ENCODE data around the gene PRR35.
A peak's percentile ranks its signal among the peaks of the same experiment; 100 is the strongest.

The PRR35 gene

DNA sequence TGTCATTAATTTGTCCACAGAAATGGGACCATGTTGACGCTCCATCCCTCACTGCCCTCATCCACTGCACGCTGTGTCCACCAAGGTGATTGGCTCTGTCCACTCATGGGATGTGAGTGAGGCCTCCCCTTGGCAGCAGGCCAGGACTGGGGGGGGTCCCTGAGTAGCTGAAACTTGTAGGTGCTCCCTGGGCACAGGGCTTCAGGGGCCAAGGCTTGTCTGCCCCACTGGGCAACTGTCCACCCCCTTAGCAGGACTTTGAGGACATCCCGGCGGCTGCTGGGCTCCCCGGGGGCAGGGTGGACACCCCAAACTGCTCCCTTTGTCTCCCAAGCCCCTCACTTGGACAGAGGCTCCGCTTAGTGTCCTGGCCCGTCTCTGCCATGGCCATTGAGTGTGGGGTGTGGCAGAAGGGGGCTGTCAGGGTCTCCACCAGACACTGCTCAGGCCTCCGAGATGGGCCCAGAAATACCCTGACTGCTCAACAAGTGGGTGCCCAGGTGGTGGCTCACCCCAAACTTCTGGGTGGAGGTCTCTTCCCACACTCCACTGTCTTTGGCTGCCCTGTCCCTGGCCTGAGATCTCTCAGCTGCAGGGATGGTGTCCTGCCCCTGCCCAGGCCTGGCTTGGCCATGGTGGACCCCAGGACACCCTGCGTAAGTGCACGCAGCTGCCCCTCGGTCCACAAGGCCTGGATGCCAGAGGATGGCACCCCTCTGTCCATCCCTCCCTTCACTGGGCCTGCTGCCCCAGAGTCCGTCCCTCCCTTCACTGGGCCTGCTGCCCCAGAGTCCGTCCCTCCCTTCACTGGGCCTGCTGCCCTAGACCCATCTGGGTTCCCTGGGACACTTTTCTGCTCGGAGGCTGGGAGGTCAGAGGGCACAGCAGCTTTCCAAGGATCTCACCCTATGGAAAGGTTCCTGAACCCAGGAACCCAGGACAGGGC, 26.7 kb downstream of the PRR35 start:
- TF ChIP-seq SIN3A (IDR thresholded peaks at IDR 0.05; ENCODE audit: borderline replicate concordance, insufficient read depth, low read length) (no peak), FOXP2 (optimal IDR thresholded peaks at IDR 0.05; ENCODE audit: borderline replicate concordance, extremely low read depth, extremely low read length, insufficient read depth) (no peak), TAF1 (IDR thresholded peaks at IDR 0.05; ENCODE audit: borderline replicate concordance, insufficient read depth, low read length) (no peak), POLR2AphosphoS5 (IDR thresholded peaks at IDR 0.05; ENCODE audit: low read depth, low read length) (no peak), REST (IDR thresholded peaks at IDR 0.05; ENCODE audit: insufficient read depth in 1 of 2, low read depth in 2 of 2, low read length in 2 of 2) (no peak)

GRCh38 chr16:588639-588888, 28.4 kb downstream of the PRR35 start:
- TF ChIP-seq POLR2AphosphoS5 (IDR thresholded peaks at IDR 0.05; ENCODE audit: low read depth, low read length) (no peak), REST (IDR thresholded peaks at IDR 0.05; ENCODE audit: insufficient read depth in 1 of 2, low read depth in 2 of 2, low read length in 2 of 2) (no peak), SIN3A (IDR thresholded peaks at IDR 0.05; ENCODE audit: borderline replicate concordance, insufficient read depth, low read length) (no peak)

DNA sequence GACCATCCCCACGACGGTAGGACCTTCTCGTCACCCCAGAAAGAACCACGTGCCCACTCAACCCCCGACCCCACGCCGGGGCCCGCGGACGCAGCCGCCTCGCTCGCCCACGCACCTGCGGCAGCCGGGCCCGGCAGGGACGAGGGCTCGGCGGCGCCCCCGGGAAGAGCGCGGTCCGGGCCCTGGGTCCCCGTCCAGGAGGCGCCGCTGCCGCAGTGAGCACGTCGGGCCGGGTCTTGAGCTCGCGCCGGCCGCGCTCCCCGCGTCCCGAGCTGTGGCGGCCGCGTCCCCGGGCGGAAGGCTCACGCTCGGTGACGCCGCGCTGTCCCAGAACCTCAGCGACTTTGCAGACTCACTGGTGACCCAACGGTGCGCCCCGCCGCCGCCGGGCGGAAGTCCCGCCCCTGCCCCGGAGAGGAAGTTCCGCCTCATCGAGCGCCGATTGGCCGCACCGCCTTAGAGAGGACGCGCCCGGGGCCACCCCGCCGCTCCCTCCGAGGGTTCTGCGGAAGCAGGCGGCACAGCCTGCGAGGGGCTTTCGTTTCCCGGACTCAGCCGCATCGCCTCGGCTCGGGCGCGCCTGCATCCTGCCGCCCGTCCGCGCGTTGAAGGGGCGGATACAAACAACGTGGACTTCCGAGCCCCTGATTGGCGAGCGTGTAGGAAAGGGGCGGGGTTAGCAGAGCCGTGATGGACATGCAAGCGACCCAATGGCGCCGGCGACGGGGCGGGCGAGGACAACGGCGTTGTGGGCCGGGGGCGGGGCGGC, 28.9 kb downstream of the PRR35 start:
- TF ChIP-seq TAF1 (IDR thresholded peaks at IDR 0.05; ENCODE audit: borderline replicate concordance, insufficient read depth, low read length) = peak; percentile 91; the same call in 1 of the 2 replicates
- no peak for TF ChIP-seq SIN3A (IDR thresholded peaks at IDR 0.05; ENCODE audit: borderline replicate concordance, insufficient read depth, low read length)
- peak; percentile 59; the same call in 1 of the 2 replicates for TF ChIP-seq POLR2AphosphoS5 (IDR thresholded peaks at IDR 0.05; ENCODE audit: low read depth, low read length)
- TF ChIP-seq REST (IDR thresholded peaks at IDR 0.05; ENCODE audit: insufficient read depth in 1 of 2, low read depth in 2 of 2, low read length in 2 of 2) = no peak
- no peak for TF ChIP-seq FOXP2 (optimal IDR thresholded peaks at IDR 0.05; ENCODE audit: borderline replicate concordance, extremely low read depth, extremely low read length, insufficient read depth)

- TF ChIP-seq POLR2AphosphoS5 (IDR thresholded peaks at IDR 0.05; ENCODE audit: low read depth, low read length) = no peak
- TF ChIP-seq FOXP2 (optimal IDR thresholded peaks at IDR 0.05; ENCODE audit: borderline replicate concordance, extremely low read depth, extremely low read length, insufficient read depth) = no peak
- no peak for TF ChIP-seq REST (IDR thresholded peaks at IDR 0.05; ENCODE audit: insufficient read depth in 1 of 2, low read depth in 2 of 2, low read length in 2 of 2)
- no peak; the same call in 1 of the 2 replicates for TF ChIP-seq SIN3A (IDR thresholded peaks at IDR 0.05; ENCODE audit: borderline replicate concordance, insufficient read depth, low read length)
Measured at GRCh38 chr16:589658-590187, 29.5 kb downstream of the PRR35 start, which contains the start of gene RAB40C. RAB40C (plus strand) TSS chr16:590066; CDS start chr16:590292, 226 bp downstream.
